ENCODE data around the gene PIGBOS1.

Gene PIGBOS1, protein sequence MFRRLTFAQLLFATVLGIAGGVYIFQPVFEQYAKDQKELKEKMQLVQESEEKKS

DNA sequence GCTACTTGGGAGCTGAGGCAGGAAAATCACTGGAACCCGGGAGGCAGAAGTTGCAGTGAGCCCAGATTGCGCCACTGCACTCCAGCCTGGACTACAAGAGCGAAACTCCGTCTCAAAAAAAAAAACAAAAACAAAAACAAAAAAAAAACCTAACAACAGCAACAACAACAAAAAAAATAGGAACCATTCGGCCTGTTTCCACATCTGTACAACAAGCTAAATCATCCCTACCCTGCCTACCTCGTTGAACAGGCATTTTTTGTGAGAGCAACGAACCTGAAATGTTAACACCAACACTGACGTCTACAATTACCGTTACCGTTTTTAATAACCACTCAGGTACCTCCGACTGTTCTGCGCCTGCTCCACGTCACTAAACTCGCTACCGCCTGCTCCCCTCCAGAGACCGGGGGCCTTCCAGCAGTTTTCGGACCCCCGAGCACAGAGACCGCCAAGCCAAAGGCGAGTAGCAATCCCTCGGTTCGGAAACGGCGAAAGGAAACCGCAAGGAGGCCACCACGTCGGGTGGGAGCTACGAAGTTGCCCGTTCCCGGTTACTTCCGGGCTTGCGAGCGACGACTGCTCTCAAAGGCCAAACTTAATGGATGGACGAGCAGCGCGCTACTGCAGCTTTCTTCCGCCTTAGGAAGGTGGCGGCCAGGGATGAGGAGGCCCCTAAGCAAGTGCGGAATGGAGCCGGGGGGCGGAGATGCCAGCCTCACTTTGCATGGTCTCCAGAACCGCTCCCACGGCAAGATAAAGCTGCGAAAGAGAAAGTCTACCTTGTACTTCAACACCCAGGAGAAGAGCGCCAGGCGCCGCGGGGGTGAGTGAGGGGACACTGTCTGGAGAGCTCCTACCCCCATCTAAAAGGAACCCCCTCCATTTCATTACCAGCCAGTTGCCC lies at the start of gene PIGBOS1, which contains the start of gene PIGB:
Gene PIGBOS1, minus strand, starts transcription at position 536 of the 907 bp plus-strand sequence. CDS start 1,331 bp downstream, outside the sequence.
Gene PIGB, plus strand, starts transcription at position 635 of the 907 bp plus-strand sequence. Its CDS starts 29 bp downstream, at position 664.
- Histone ChIP-seq H3K36me3 (peaks cover 9 to 27% (median 16%) of the 10 kb centered on the region in 11 experiments), H3K27me3 (no peaks in the 10 kb centered on the region), H3K4me1 (peaks cover 22 to 69% (median 37%) of the 10 kb centered on the region in 10 experiments), H3K27ac (peak within 1 kb of the TSS; percentile 94 to 99 (median 97)), H3K4me3 (peak within 1 kb of the TSS; percentile 68 to 85 (median 78)), H3K9ac (peak within 1 kb of the TSS; percentile 88 to 99 (median 95)), H3K9me3 (replicated peaks in 1 of 11) (no peaks in the 10 kb centered on the region), H3K4me2 (peak within 1 kb of the TSS; percentile 72 to 94 (median 87)), H4K20me1 (peaks cover 0 to 7% (median 0%) of the 10 kb centered on the region in 11 experiments; a peak in 5 of 22 replicates)
- TF ChIP-seq Cebpa-rat (IDR thresholded peaks at IDR 0.05): no peak

DNA sequence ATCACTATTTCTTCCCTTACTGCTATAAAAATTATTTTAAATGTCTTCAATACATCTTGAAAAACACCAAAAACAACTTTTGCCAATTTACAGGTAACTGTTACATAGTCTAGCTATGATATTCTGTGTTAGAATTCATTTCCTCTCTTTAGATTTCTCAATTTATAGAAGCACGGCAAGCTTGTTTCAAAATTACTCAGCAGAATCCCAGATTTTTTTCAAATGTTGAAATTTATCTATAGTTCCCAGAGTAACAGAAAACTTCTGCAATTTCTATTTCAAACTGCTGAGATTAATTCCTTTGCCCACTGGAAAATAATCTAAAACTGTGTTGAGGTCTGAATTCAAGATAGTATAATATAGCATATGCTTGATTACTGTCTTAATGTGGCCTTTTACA lies 48.1 kb upstream of the PIGBOS1 start:
- no peak for TF ChIP-seq Cebpa-rat (IDR thresholded peaks at IDR 0.05)
- Histone ChIP-seq H3K4me1 (peaks cover 0 to 18% (median 0%) of the 10 kb centered on the region in 10 experiments; a peak in 9 of 20 replicates), H3K4me3 (no peak overlapping the region), H3K4me2 (peak overlapping the region in 3 of 11 experiments; percentile 2 to 29 (median 9); a peak in 3 of 22 replicates), H4K20me1 (peaks cover 0 to 4% (median 0%) of the 10 kb centered on the region in 11 experiments; a peak in 6 of 22 replicates), H3K36me3 (peaks cover 25 to 98% (median 92%) of the 10 kb centered on the region in 11 experiments), H3K27me3 (no peaks in the 10 kb centered on the region), H3K9me3 (replicated peaks in 1 of 11) (no peaks in the 10 kb centered on the region), H3K9ac (no peak overlapping the region), H3K27ac (no peak overlapping the region)

DNA sequence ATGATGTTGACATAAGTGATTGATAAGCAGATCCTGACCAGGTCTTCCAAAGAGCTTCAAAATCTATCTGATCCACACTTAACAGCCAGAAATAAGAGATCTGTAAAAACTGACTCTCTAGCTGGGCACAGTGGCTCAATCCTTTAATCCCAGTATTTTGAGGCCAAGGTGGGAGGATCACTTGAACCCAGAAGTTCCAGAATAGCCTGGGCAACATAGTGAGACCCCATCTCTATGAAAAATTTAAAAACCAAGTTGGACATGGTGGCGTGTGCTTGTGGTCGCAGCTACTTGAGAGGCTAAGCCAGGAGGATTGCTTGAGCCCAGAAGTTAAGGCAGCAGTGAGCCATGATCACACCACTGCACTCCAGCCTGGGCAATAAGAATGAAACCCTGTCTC lies 43.7 kb upstream of the PIGBOS1 start:
- peaks cover 20 to 38% (median 24%) of the 10 kb centered on the region in 10 experiments for H3K4me1 ChIP-seq
- H3K27me3 ChIP-seq: no peaks in the 10 kb centered on the region
- no peak for TF ChIP-seq Cebpa-rat (IDR thresholded peaks at IDR 0.05)
- H3K36me3 ChIP-seq: peaks cover 7 to 99% (median 81%) of the 10 kb centered on the region in 11 experiments; a peak in 20 of 22 replicates
- no peak overlapping the region for H3K27ac ChIP-seq
- no peak overlapping the region for H3K9ac ChIP-seq
- no peak overlapping the region for H3K4me2 ChIP-seq
- H3K9me3 ChIP-seq (replicated peaks in 1 of 11): no peaks in the 10 kb centered on the region
- peaks cover 0 to 20% (median 0%) of the 10 kb centered on the region in 11 experiments; a peak in 3 of 22 replicates for H4K20me1 ChIP-seq
- H3K4me3 ChIP-seq: no peak overlapping the region

DNA sequence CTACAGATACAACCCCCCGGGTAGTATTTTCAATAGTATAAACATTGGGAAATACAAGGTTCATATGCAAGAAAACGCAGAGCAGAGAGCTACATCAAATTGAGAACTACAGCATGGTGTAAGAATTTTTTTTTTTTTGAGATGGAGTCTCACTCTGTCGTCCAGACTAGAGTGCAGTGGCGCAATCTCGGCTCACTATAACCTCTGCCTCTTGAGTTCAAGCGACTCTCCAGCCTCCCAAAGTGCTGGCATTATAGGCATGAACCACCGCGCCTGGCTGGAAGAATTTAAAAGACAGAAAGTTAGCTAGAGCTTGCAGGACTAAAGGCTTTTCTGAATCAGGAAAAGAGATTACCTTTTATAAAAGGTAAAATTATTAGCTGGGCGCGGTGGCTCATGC lies 42.1 kb upstream of the PIGBOS1 start:
- Histone ChIP-seq H3K27me3 (no peaks in the 10 kb centered on the region), H3K27ac (peak overlapping the region in 2 of 11 experiments; percentile 33 to 49; a peak in 2 of 22 replicates), H3K4me3 (no peak overlapping the region), H3K4me2 (peak overlapping the region; percentile 52 to 80 (median 67); a peak in 20 of 22 replicates), H4K20me1 (peaks cover 0 to 20% (median 0%) of the 10 kb centered on the region in 11 experiments; a peak in 2 of 22 replicates), H3K9me3 (replicated peaks in 1 of 11) (no peaks in the 10 kb centered on the region), H3K9ac (0 out of 22 replicates have a peak overlapping the region, but pooled peaks of 1 of the 11 experiments have one; percentile 29), H3K4me1 (peaks cover 20 to 28% (median 23%) of the 10 kb centered on the region in 10 experiments), H3K36me3 (peaks cover 7 to 100% (median 85%) of the 10 kb centered on the region in 11 experiments; a peak in 21 of 22 replicates)
- no peak for TF ChIP-seq Cebpa-rat (IDR thresholded peaks at IDR 0.05)

DNA sequence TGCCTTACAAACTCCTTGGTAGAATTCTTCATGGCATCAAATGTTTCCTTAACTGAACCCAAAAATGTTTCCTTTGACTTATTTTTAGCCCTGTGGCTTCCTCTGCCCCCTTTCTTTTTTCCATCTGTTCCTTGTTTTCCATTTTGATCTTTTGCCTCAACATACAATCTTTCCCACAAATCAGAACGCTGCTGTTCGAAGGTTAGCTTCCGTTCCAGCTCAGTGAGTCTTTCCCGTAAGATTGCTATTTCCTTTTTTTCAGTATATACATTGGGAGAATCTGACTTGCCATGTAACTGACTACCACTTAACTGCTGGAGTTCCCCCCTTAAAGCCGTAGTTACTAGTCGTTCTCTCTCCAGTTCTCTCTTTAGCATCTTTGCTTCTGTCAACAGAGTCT lies 41.3 kb upstream of the PIGBOS1 start:
- Histone ChIP-seq H3K36me3 (peaks cover 7 to 100% (median 85%) of the 10 kb centered on the region in 11 experiments; a peak in 21 of 22 replicates), H3K4me1 (peaks cover 20 to 36% (median 27%) of the 10 kb centered on the region in 10 experiments), H3K27me3 (no peaks in the 10 kb centered on the region), H3K9me3 (replicated peaks in 1 of 11) (no peaks in the 10 kb centered on the region), H4K20me1 (peaks cover 0 to 20% (median 0%) of the 10 kb centered on the region in 11 experiments; a peak in 1 of 22 replicates), H3K27ac (peak overlapping the region in 9 of 11 experiments; percentile 10 to 49 (median 24); a peak in 10 of 22 replicates), H3K4me2 (peak overlapping the region; percentile 52 to 80 (median 67)), H3K9ac (peak overlapping the region in 4 of 11 experiments; percentile 11 to 29 (median 19); a peak in 5 of 22 replicates), H3K4me3 (peak overlapping the region in 2 of 10 experiments; percentile 2 to 18; a peak in 2 of 20 replicates)
- TF ChIP-seq Cebpa-rat (IDR thresholded peaks at IDR 0.05): no peak

DNA sequence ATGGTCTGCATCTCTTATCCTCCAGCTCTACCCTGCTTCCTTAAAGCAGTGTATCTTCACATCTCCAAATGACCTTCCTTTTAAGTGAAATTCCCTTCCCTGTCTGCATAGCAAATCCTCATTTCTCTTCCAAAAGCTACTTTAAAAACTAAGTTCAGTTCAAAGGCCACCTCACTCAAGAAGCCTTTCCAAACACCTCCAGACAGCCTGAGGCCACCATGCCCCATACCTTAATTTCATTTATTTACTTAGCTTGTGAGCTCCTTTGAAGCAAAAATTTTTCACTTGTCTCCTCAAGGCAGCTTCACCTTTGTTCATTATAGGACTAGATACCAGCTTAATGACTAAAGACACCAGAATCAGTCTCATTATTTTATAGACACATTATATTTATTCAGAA lies 39.5 kb upstream of the PIGBOS1 start:
- Histone ChIP-seq H3K9ac (no peak overlapping the region), H4K20me1 (peaks cover 0 to 20% (median 0%) of the 10 kb centered on the region in 11 experiments; a peak in 1 of 22 replicates), H3K4me3 (no peak overlapping the region), H3K4me2 (no peak overlapping the region), H3K9me3 (replicated peaks in 1 of 11) (no peaks in the 10 kb centered on the region), H3K27me3 (no peaks in the 10 kb centered on the region), H3K27ac (no peak overlapping the region), H3K36me3 (peaks cover 7 to 99% (median 82%) of the 10 kb centered on the region in 11 experiments; a peak in 21 of 22 replicates), H3K4me1 (peaks cover 20 to 37% (median 28%) of the 10 kb centered on the region in 10 experiments)
- TF ChIP-seq Cebpa-rat (IDR thresholded peaks at IDR 0.05): no peak

DNA sequence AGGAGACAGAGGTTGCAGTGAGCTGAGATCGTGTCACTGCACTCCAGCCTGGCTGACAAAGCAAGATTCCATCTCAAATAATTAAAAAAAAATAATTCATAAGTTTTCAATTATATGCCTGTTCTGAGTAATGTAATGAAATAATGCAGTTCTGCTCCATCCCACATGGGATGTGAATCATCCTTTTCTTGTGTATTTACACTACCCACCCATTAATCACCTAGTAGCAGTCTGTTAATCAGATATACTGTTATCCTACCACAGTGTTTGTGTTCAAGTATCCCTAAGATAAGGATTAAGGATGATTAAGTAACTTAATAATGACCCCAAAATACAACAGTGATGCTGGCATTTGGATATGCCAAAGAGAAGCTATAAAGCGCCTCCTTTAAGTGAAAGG lies 38.9 kb upstream of the PIGBOS1 start:
- no peaks in the 10 kb centered on the region for H3K9me3 ChIP-seq (replicated peaks in 1 of 11)
- H3K4me2 ChIP-seq: no peak overlapping the region
- no peak overlapping the region for H3K4me3 ChIP-seq
- no peak for TF ChIP-seq Cebpa-rat (IDR thresholded peaks at IDR 0.05)
- H3K9ac ChIP-seq: no peak overlapping the region
- H3K27ac ChIP-seq: no peak overlapping the region
- peaks cover 20 to 37% (median 28%) of the 10 kb centered on the region in 10 experiments for H3K4me1 ChIP-seq
- H3K36me3 ChIP-seq: peaks cover 5 to 99% (median 82%) of the 10 kb centered on the region in 11 experiments; a peak in 21 of 22 replicates
- peaks cover 0 to 20% (median 0%) of the 10 kb centered on the region in 11 experiments; a peak in 1 of 22 replicates for H4K20me1 ChIP-seq
- H3K27me3 ChIP-seq: no peaks in the 10 kb centered on the region

DNA sequence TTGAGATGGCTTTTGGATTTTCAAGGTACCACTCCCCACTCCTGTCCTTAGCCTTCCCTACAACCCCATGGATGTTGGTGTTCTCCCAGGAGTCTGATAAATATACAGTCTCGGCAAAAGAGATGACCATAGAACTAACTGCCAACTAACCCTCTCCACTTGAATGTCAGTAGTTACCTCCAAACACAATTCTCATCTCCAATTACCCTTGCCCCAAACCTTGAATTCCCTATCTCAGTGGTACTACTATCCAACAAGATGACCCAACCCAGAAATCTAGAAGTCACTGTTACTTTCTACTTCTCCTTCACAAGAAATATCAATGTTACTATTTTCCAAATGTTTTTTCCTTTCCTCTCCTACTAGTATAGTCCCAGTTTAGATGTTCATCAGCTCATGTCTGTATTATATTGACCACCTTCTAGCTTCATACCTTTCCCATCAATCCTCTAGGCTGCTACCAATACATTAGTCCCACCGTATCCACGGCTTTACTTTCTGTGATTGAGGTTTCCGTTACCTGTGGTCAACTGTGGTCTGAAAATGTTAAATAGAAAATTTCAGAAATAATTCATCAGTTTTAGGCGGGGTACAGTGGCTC lies 38.2 kb upstream of the PIGBOS1 start:
- peaks cover 0 to 99% (median 82%) of the 10 kb centered on the region in 11 experiments; a peak in 20 of 22 replicates for H3K36me3 ChIP-seq
- peaks cover 19 to 37% (median 28%) of the 10 kb centered on the region in 10 experiments for H3K4me1 ChIP-seq
- H3K27me3 ChIP-seq: no peaks in the 10 kb centered on the region
- no peak overlapping the region for H3K9ac ChIP-seq
- no peak overlapping the region for H3K4me2 ChIP-seq
- no peak overlapping the region for H3K27ac ChIP-seq
- no peak for TF ChIP-seq Cebpa-rat (IDR thresholded peaks at IDR 0.05)
- peaks cover 0 to 20% (median 0%) of the 10 kb centered on the region in 11 experiments; a peak in 1 of 22 replicates for H4K20me1 ChIP-seq
- H3K4me3 ChIP-seq: no peak overlapping the region
- no peaks in the 10 kb centered on the region for H3K9me3 ChIP-seq (replicated peaks in 1 of 11)

All from BLaER1 treated with 17β-estradiol and CSF1 and Interleukin-3, amounts not matched to agents 10 nM and 100 nM (cell line).